ENCODE data around the gene ACAD11.

ACAD11 gene

DNA sequence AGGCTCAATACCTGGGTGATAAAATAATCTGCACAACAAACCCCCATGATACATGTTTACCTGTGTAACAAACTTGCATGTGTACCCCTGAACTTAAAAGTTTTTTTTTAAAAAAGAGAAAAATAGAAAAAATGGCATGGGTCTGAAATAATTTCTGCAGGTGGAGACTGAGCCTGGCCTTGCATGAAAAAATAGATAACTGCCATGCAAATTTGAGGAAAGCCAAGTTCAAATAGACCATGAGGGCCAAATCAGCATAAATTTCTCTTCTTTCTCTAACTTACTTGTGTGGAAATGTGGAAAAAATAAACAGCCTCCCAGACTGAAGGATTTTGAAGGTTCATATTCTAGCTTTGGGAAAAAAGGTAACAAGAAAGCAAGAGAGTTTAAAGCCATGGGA lies 63.3 kb downstream of the ACAD11 start:
- Mint-ChIP-seq H3K9me3 (no peaks in the 10 kb centered on the region), H3K27ac (no peak overlapping the region), H3K4me1 (no peaks in the 10 kb centered on the region), H3K27me3 (no peaks in the 10 kb centered on the region), H3K4me3 (no peak overlapping the region)
- DNase-seq, result no peak
- ATAC-seq, result no peak

DNA sequence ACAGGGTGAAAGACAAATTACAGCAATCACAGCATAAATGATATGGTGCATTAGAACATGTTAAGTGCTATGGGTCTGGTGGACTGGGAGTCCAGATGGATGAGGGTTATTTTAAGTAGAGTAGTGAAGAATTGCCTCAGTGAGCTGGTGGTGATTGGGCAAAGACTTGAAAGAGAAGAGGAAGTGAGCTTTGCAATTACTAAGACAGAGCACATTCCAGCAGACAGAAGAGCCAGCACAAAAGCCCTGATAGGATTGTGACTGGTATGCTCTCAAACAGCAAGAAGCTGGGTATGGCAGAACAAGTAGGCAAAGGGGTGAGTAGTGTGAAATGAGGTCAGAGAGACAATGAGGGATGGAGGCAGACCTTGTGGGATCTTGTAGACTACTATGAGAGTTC lies 64.6 kb downstream of the ACAD11 start:
- Mint-ChIP-seq H3K4me1 (no peaks in the 10 kb centered on the region), H3K4me3 (no peak overlapping the region), H3K9me3 (peaks cover 0 to 8% of the 10 kb centered on the region in 2 donors), H3K27ac (no peak overlapping the region), H3K27me3 (no peaks in the 10 kb centered on the region)
- no peak for DNase-seq
- ATAC-seq, result no peak

DNA sequence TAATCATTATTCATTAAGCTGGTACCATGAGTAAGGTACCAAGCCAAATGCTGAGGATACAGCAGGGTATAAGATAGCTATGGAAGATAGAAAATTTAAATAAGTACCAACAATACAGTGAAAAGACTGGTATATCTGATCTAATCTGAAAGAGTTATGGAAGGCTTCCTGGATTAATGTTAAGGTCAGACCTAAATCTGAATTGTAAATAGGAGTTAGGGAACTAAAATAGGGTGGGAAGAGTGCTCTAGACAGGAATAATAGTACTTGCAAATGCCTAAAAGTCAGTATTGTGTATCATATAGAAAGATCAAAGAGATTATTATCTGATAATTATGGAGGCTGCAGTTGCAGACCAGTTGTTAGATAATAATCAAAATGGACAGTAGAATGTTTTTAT lies 65.1 kb downstream of the ACAD11 start:
- H3K4me3 Mint-ChIP-seq, result no peak overlapping the region
- no peak overlapping the region for H3K27ac Mint-ChIP-seq
- H3K27me3 Mint-ChIP-seq, result no peaks in the 10 kb centered on the region
- DNase-seq, result no peak
- ATAC-seq, result no peak
- no peaks in the 10 kb centered on the region for H3K4me1 Mint-ChIP-seq
- peaks cover 0 to 8% of the 10 kb centered on the region in 2 donors for H3K9me3 Mint-ChIP-seq

DNA sequence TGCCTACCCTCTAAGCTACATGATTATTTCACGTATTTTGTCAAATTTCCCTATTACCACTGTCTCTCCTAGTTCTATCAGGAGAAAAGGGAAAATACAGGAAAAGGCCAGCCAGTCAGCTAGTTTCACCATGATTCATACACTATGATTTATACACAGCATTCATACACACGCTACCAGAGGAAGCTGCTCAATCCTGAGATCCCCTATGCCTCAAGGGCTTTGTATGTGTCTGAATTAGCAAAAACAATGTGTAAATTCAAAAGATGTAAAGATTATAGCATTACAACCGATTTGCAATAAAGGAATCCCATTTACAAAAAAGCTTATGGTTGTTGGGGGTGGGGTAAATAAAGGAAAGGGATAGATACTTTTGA lies 65.7 kb downstream of the ACAD11 start:
- ATAC-seq, result no peak
- no peak for DNase-seq

DNA sequence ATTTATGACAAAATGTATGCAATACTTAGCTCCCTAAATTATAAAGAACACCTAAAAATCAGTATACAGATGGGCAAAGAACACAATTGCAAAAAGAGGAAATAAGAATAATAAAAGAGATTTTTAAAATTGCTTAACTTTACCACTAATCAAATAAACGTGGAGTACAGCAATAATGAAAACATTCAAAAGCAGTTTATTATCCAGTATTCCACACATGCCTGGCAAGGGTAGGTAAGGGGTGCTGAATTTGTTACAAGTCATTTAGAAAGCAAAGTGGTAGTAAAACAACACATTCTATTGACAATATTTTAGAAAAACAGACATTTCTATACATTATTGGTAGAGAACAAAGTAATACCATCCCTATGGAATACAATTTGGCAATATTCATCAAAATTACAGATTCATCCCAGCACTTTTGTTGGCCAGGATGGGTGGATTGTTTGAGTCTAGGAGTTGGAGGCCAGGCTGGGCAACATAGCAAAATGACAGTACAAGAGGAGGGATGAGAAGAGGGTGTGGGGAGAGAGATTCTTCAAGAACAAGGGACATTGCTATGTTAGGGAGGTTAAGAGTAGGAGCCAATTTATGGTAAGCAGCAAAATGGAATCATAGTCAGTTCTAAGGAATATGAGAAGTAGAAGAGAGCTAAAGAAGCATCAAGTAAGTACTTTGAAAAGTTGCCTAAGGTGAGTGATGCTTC lies 66.2 kb downstream of the ACAD11 start:
- no peak overlapping the region for H3K27ac Mint-ChIP-seq
- H3K27me3 Mint-ChIP-seq, result no peaks in the 10 kb centered on the region
- H3K9me3 Mint-ChIP-seq, result peaks cover 0 to 8% of the 10 kb centered on the region in 2 donors
- H3K4me3 Mint-ChIP-seq, result no peak overlapping the region
- no peaks in the 10 kb centered on the region for H3K4me1 Mint-ChIP-seq
- DNase-seq (no peak), ATAC-seq (no peak)

More for the DNA sequence above, 65.7 kb downstream of the ACAD11 start:
- Mint-ChIP-seq H3K27me3 (no peaks in the 10 kb centered on the region), H3K4me1 (no peaks in the 10 kb centered on the region), H3K9me3 (peaks cover 0 to 8% of the 10 kb centered on the region in 2 donors), H3K27ac (no peak overlapping the region), H3K4me3 (no peak overlapping the region)

DNA sequence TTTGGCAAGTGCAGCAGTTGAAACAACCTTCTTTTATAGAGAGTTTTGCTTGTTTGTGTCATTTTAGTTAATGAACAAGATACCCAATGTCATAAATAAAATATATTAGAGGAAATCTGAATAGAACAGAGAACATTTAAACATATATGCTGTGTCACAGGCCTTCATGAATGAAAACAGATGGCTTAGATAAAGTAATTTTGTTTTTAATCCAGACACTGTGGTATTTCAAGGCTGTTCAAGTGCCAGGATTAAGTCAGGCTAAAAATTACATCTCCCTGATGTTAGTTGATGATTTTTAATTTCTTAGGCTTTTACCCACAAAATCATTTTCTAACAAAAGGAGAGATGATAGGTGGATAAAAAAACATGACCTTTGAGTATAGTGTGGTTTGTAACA lies 67.4 kb downstream of the ACAD11 start:
- ATAC-seq (no peak), DNase-seq (no peak)
- Mint-ChIP-seq H3K27ac (no peak overlapping the region), H3K27me3 (no peaks in the 10 kb centered on the region), H3K9me3 (peaks cover 0 to 11% of the 10 kb centered on the region in 2 donors), H3K4me3 (no peak overlapping the region), H3K4me1 (no peaks in the 10 kb centered on the region)

DNA sequence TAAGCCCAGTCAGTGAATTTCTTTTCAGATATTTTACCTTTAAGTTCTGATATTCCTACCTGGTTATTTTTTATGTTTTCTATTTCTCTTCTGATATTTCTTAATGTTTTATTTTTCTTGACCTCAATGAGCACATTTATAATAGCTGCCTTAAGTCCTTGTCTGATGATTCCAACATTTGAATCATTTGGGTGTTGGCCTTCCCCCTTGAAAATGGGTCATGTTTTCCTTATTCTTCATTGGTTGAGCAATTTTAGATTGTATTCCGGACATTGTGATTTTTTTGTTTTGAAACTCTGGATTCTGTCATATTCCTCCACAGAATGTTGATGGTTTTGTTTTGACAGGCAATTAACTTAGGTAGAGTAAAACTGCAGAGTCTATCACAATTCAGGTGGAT lies 72.2 kb downstream of the ACAD11 start:
- Mint-ChIP-seq H3K4me1 (no peaks in the 10 kb centered on the region), H3K27ac (no peak overlapping the region), H3K4me3 (no peak overlapping the region), H3K27me3 (no peaks in the 10 kb centered on the region), H3K9me3 (peaks cover 0 to 14% of the 10 kb centered on the region in 2 donors)
- no peak for ATAC-seq
- DNase-seq, result no peak

DNA sequence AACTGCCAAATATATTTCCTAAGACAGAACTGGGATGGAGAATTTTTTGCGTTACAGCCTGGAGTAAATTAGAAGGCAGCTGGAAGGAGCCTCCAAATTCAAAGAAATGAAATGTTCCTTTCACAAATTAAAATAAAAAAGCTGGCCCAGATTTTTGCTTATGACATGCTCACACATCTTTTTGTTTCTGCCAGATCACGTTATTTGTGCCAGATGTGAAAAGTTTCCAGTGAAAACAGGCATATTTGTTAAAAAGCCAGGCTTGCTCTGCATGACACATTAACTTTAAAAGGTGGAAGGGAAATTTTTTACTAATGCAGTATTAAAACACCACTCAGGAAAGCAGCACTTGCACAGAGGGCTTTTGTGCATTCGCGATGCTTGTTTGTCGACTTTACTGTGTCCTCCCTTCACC lies 85.8 kb downstream of the ACAD11 start:
- ATAC-seq (no peak), DNase-seq (no peak)
- H3K9me3 Mint-ChIP-seq, result no peaks in the 10 kb centered on the region
- H3K4me3 Mint-ChIP-seq, result no peak overlapping the region
- H3K27me3 Mint-ChIP-seq, result no peaks in the 10 kb centered on the region
- H3K4me1 Mint-ChIP-seq, result peaks cover 12% of the 10 kb centered on the region
- no peak overlapping the region for H3K27ac Mint-ChIP-seq

DNA sequence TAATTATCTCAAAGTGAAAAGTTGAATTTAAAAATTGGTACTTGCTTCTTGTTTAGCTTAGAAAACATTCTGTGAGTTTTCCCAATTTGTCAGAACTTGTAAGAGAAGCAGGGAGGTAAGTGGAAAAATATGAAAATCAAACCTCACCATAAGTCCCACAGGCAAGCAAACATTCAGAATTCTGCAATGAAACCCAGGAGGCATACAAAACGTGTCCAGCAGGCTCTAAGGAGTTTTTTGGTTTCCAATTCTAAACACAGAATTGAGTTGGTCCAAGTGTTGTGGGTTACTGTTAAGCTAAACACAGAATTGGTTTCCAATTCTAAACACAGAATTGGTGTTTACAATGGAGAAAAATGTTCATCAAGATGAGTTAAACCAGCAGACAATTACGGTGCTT lies 89.6 kb downstream of the ACAD11 start:
- H3K9me3 Mint-ChIP-seq, result no peaks in the 10 kb centered on the region
- ATAC-seq, result no peak
- H3K4me1 Mint-ChIP-seq, result peaks cover 21% of the 10 kb centered on the region
- DNase-seq, result no peak
- no peaks in the 10 kb centered on the region for H3K27me3 Mint-ChIP-seq
- H3K4me3 Mint-ChIP-seq, result no peak overlapping the region
- no peak overlapping the region for H3K27ac Mint-ChIP-seq

DNA sequence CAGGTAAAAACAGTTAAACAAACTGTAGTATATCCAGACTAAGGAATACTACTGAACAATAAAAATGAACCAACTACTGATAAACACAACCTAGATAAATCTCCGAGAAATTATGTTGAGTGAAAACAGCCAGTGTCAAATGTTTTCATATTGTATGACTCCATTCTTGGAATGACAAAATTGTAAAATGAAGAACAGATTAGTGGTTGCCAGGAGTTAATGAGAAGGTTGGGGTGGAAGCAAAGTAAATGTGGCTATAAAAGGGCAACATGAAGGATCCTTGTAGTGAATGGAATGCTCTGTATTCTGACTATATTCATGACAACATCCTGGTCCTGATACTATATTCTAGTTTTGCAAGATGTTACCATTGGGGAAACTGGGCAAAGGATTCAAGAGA lies 90.0 kb downstream of the ACAD11 start:
- Mint-ChIP-seq H3K4me3 (no peak overlapping the region), H3K27ac (no peak overlapping the region), H3K9me3 (no peaks in the 10 kb centered on the region), H3K4me1 (peaks cover 21% of the 10 kb centered on the region), H3K27me3 (no peaks in the 10 kb centered on the region)
- ATAC-seq, result no peak
- DNase-seq, result no peak

DNA sequence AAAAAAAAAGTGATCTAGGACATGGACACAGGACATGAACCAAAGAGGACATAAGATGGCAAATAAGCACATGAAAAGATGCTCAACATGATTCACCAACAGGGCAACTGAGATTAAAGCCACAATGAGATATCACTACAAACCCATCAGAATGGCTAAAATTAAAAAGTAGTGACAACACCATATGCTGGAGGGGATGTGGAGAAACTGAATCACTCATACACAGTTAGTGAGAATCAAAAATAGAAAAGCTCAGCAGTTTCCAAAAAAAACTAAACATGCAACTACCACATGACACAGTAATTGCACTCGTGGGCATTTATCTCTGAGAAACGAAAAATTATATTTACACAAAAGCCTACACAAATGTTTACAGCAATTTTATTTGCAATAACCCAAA lies 90.5 kb downstream of the ACAD11 start:
- H3K27ac Mint-ChIP-seq, result peak overlapping the region in 1 of 2 donors; percentile 7
- H3K27me3 Mint-ChIP-seq, result no peaks in the 10 kb centered on the region
- no peak overlapping the region for H3K4me3 Mint-ChIP-seq
- ATAC-seq, result peak; percentile 71
- DNase-seq, result no peak
- H3K4me1 Mint-ChIP-seq, result peaks cover 21% of the 10 kb centered on the region
- H3K9me3 Mint-ChIP-seq, result no peaks in the 10 kb centered on the region

DNA sequence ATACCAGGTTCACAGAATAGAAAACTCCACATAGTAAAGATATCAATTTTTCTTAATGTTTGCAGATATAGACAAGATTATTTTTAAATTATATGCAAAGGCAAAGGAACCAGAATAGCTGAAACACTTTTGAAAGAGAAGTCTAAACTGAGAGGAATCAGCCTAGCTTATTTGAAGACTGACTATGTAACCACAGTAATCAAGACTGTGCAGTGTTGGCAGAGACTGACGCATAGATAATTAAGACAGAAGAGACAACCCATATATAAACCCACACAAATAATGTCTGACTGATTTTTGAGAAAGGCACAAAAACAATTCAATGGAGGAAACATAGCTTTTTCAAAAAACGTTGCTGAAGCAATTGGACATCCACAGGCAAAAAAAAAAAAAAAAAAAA lies 91.2 kb downstream of the ACAD11 start:
- no peak overlapping the region for H3K27ac Mint-ChIP-seq
- H3K9me3 Mint-ChIP-seq, result no peaks in the 10 kb centered on the region
- peaks cover 21% of the 10 kb centered on the region for H3K4me1 Mint-ChIP-seq
- H3K27me3 Mint-ChIP-seq, result no peaks in the 10 kb centered on the region
- H3K4me3 Mint-ChIP-seq, result no peak overlapping the region
- ATAC-seq (no peak), DNase-seq (no peak)

DNA sequence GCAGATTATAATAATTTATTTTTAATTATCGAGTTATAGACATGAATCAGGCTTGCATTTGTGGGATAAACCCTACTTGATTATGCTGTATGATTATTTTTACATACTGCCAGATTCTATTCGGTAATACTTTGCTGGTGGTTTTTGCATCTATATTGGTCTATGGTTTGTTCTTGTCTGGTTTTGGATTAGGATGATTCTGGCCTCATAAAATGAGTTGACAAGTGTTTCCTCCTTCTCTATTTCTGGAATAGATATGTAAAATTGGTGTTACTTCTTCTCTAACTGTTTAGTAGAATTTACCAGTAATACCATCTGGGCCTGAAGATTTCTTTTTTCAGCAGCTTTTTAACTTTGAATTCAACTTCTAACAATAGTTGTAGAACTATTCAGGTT lies 95.5 kb downstream of the ACAD11 start:
- no peaks in the 10 kb centered on the region for H3K27me3 Mint-ChIP-seq
- DNase-seq (no peak), ATAC-seq (no peak)
- no peak overlapping the region for H3K4me3 Mint-ChIP-seq
- no peak overlapping the region for H3K27ac Mint-ChIP-seq
- H3K9me3 Mint-ChIP-seq, result peaks cover 0 to 4% of the 10 kb centered on the region in 2 donors
- H3K4me1 Mint-ChIP-seq, result peaks cover 12% of the 10 kb centered on the region

DNA sequence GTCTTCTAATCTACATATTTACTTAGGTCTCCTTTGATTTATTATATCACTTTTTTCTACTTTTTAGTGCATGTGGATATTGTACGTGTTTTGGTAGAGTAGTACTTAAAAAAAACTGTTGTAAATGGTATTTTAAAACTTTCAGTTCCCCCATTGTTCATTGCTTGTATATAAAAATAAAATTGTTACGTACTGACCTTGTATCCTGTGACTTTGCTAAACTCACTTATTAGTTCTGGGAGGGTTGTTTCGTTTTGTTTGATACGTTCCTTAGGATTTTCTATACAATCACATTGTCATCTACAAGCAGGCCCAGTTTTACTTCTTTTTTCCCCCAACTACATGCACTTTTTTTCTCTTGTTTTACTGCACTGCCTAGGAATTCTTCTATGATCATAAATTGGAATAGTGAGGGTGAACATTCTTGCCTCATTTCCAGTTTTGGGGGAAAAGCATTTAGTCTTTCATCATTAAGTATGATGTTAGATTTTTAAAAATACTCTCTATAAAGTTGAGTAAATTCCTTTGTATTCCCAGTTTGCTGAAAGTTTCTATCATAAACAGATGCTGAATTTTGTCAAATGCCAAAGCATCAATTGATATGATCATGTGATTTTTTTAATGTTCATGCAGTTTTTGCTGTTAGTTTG lies 96.1 kb downstream of the ACAD11 start:
- peaks cover 0 to 4% of the 10 kb centered on the region in 2 donors for H3K9me3 Mint-ChIP-seq
- peaks cover 11% of the 10 kb centered on the region for H3K4me1 Mint-ChIP-seq
- no peak for ATAC-seq
- H3K4me3 Mint-ChIP-seq, result no peak overlapping the region
- no peak for DNase-seq
- no peaks in the 10 kb centered on the region for H3K27me3 Mint-ChIP-seq
- H3K27ac Mint-ChIP-seq, result no peak overlapping the region

DNA sequence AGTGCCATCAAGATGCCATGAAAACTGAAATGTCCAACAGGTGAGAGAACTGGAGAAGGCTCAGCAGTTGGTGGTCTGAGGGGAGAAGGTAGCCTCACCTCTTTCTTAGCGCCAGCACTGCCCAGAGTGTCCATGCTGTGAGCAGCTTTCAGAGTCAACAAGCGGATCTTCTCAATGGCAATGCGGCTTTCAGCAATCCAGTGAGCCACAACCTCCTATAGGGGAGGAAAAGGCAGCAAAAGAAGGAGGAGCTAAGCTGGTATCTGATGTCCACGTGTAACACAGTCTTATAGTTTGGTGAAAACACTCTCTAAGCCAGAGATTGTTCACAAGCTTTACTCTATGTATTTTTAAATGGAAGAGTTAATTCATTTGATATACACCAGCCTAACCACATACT lies 98.6 kb downstream of the ACAD11 start:
- Mint-ChIP-seq H3K4me3 (no peak overlapping the region), H3K27ac (no peak overlapping the region)
- no peak for ATAC-seq

DNA sequence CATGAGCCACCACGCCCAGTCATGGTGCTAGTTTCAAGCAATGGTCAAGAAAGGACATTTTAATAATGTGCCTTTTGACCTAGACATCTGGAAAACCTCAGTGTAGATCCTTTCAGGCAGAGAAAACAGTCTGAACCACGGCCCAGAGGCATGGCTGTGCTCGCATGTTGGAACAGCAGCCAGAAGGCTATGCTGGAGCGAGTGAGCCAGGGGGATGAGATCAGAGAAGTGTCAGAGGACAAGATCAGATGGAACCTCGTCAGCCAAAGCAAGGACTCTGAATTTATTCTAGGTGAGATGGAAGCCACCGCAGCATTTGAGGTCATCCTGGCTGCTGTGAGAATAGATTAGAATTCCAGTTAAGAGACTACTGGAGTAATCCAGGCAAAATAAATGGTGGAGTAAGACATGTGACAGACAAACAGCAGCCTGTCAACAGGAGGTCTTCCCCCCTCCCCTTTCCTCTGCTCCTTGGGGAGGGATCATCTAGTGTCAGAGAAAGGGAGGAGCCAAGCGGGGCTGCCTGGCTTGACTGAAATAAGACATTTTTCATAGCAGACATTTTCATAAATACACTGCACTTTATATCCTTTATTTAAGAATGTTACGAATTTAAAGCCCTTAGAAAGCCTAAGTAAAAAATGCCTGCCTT lies 103.0 kb downstream of the ACAD11 start:
- no peaks in the 10 kb centered on the region for H3K9me3 Mint-ChIP-seq
- DNase-seq (no peak), ATAC-seq (no peak)
- no peak overlapping the region for H3K4me3 Mint-ChIP-seq
- H3K27ac Mint-ChIP-seq, result no peak overlapping the region
- H3K4me1 Mint-ChIP-seq, result peaks cover 14% of the 10 kb centered on the region
- no peaks in the 10 kb centered on the region for H3K27me3 Mint-ChIP-seq

More for the DNA sequence above, 98.6 kb downstream of the ACAD11 start:
- peaks cover 14% of the 10 kb centered on the region for H3K4me1 Mint-ChIP-seq
- H3K9me3 Mint-ChIP-seq, result peaks cover 0 to 4% of the 10 kb centered on the region in 2 donors
- no peak for DNase-seq
- no peaks in the 10 kb centered on the region for H3K27me3 Mint-ChIP-seq
